CD4-positive, alpha-beta T cell treated with Interleukin-6 at 100 ng/mL for 8 hours (primary cell): ENCODE data around the gene CASR.

ENCODE experiments used
- DNase-seq: peaks from one replicate; pipeline ENCODE4 v3.0.0-alpha.2; 2020; ENCODE audit warnings: mixed read lengths, low spot score

The CASR gene

DNA sequence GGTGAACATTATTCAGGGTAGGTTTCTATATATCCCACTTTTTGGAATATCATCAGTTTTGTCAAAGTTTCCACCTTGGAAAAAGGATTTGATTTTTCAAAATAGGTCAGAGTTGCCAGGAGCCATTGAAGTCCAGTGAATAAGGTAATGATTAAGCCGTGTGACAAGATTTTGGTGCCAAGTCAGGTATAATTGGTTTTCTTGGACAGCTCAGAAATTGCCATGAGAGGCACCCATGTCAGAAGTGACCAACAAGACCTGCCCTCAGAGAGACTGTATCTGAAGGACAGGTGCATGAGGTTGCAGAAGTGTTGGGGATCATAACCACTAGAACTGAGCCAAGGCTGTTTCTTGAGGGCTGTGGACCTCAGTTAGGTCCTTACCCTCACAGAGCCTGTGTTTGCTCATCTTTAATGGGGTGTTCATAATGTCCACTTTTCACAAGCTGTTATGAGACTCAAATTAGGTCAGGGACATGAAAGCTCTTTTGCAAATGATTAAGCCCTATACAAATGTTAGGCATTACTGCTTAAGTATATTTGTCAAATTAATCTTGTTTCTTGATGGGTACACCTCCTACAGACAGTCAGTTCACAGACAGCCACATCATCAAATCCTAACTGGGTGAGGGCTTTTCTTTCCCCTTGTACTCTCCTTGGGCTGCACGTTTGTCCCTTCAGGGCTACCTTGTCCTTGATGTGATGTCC is 32.3 kb downstream of the CASR start:
- DNase-seq, result no peak

- DNase-seq, result no peak
Measured at GRCh38 chr3:122217901-122218300, 34.4 kb downstream of the CASR start.

DNA sequence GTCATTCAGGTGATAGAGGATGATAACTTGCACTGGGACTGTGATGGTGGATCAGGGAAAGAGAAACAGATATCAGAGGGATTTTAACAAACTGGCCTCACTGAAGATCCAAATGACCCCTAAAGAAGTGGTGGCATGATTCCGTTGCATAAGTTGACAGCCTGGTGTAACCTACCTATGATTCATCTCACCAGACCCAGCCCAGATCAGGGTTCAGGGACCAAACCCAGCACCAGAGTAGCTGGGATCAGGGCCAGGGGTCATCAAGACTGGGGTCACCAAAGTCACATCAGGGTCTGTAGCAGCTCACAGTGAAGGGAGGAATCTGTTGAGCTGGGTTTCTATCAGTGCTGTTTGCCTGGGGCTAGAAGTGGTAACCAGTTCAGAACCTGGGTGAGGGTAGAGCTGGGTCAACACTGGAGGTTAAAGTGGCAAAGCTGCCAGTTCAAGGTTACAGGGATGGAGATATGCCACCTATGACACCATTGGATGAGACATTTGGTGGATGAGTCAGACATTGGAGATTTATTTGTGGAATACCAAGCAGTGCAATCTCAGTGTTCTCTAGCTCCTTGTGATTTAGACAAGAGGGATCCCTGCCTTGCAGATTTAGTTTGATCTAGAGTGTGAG is 35.9 kb downstream of the CASR start:
- DNase-seq, result no peak

DNA sequence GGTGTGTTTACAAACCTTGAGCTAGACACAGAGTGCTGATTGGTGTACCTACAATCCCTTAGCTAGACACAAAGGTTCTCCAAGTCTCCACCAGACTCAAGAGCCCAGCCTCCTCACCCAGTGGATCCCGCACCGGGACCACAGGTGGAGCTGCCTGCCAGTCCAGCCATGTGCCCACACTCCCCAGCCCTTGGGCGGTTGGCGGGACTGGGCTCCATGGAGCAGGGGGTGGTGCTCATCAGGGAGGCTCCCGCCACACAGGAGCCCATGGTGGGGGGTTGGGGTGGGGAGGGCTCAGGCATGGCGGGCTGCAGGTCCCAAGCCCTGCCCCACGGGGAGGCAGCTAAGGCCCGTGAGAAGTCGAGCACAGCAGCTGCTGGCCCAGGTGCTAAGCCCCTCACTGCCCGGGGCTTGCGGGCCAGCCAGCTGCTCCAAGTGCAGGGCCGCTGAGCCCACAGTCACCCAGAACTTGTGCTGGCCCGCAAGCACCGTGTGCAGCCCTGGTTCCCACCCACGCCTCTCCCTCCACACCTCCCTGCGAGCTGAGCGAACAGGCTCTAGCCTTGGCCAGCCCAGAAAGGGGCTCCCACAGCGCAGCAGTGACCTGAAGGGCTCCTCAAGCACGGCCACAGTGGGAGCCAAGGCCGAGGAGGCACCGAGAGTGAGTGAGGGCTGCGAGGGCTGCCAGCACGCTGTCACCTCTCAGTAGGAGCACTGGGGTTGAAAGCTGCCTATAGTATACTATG is 43.7 kb downstream of the CASR start:
- DNase-seq, result no peak

DNA sequence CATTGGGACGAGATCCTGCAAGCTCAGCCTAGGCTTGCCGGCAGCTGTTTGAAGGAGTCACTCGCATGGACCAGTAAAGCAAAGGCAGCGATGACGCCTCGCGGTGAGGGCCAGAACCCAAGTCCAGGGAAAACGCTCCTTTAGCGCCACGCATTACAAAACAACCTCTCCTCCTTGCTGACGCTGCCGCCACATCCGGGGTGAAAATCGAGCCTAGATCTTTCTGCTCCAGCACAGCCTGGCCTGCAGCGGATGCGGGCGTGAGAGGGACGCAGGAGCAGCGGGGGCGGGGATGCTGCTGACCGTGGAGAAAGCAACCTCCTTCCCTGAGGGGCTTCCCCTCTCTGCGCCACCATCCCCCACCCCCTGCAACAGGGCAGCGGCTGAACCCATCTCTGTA is 46.7 kb downstream of the CASR start:
- DNase-seq, result no peak

DNA sequence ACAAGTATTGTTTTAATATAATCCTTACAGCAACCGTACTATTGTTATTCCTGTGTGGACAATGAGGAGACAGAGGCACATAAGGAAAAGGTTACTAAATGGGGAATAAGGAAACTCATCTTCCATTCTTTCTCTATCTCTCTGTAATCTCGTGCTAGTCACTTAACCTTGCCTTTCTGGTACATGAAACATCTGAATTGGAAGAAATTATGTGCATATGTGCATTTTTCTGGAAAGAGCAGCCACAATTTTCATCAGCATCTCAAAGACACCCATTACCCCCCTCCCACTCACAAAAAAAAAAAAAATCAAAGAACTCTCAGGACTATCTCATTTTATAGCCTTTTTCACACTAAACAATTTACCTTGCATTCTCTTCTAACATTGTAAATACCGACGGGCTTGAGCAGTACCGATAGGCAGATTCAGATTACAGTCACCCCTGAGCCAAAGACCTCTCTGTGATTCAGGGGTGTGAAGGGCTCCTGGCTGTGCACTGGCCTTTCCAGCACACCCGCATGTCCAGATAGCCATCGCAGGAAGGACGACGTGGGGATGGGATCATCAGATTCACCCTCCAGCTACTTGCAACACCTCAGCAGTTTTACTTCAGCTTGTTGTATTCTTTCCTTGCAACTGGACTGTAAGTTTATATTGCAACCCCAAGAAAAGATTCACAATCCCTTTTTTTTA is 48.1 kb downstream of the CASR start:
- no peak for DNase-seq

- no peak for DNase-seq
Measured at GRCh38 chr3:122232485-122232884, 49.0 kb downstream of the CASR start.

GRCh38 chr3:122233101-122233952 is 49.9 kb downstream of the CASR start:
- DNase-seq, result peak; percentile 13

- no peak for DNase-seq
Measured at GRCh38 chr3:122234117-122234516, 50.6 kb downstream of the CASR start.

GRCh38 chr3:122235147-122235546 is 51.7 kb downstream of the CASR start:
- DNase-seq, result no peak

DNA sequence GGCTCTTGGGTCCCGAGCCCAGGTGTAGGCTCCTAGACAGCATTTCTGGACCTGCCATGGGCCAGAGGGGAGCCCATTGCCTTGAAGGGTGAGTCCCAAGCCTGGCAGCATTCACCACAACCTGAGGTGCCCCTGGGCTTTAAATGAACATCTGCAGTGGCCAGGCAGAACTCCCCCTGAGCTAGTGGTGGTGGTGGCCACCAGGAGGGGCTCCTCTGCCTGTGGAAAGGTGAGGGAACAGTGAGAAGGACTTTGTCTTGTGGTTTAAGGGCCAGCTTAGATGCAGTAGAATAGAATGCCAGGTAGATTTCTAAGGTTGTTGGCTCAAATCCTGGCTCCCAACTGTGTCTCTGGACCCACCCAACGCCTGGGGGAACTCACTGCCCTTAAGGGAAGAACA is 55.6 kb downstream of the CASR start:
- DNase-seq, result no peak

DNA sequence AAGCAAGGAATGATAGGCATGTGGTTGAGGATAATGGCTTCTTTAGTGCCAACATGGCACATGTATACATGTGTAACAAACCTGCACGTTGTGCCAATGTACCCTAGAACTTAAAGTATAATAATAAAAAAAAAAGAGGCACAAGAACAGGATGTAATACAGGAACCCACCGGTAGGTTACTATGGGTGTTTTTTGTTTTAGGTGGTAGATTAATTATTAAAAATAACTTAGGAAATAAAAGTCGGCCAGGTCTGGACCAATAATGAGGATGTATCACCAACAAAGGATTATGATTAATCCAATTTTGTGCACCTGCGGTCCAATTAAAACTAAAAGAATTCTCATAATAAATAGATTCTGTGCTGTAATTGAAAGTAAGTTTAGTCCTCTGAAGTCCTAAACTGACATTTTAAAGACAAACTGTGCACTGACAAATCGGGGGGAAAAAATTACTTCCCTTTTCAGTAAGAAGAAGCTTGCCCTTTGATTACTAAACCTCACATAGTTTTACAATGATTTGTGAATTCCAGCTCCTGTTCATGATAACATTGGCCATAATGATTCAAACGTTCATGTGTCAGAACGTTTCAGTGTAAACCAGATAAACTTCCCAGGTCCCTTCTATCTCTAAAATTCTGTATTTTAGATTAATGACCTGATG is 62.2 kb downstream of the CASR start:
- DNase-seq, result no peak

DNA sequence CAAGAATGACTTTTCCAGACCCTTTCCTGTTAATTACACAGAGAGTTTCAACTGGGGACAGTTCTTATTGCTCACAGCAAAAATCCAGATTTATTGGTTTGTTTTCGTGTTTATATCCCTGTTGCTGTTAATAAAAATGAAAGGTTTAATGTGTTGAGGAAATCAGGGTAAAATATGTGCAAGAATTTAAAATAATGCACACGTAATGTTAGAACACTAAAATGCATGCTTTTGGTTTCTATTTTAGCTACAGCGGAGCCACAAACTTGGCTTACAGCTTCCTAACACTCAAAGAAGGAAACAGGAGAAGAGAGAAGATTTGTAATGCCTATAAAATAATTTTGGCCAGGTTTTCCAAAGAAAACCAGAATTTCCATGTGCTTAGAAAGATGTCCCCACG is 62.7 kb downstream of the CASR start:
- DNase-seq, result no peak

GRCh38 chr3:122247087-122247824 is 63.8 kb downstream of the CASR start:
- no peak for DNase-seq

DNA sequence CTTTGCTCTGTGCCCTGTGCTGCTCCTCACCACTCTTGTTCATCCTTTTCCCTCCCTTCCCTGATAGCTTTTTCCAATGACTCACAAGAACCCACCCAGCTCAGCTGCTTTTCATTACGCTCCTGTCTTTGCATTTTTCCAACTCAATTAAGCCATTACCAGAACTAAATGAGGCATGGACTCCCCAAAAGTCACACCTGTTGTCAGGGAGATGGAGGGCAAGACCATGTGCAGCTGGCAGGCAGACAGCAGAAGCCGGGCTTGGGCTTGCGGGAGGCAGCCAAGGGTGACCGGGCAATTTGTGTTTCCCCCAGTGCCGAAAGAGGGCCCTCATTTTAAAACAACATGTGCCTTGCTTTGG is 64.3 kb downstream of the CASR start:
- DNase-seq, result no peak

DNA sequence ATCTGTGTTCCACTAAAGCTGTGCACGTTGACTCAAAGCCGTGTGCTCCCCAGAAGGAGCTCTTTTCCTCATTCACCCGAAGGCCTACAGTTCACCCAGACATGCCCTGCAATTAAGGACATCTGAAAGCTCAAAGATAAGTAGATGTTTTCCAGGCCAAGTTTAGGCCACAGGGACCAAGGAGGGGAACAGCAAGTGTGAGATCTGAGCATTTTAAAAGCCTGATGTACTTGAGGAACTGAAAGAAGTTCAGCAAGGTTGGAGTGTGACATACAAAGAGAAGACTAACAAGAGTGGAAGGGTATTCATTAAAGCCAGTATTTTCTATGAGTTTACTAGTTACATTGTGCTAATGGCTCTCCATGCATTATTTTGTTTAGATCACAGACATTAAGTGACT is 68.0 kb downstream of the CASR start:
- no peak for DNase-seq

GRCh38 chr3:122253581-122253980 is 70.1 kb downstream of the CASR start:
- no peak for DNase-seq

DNA sequence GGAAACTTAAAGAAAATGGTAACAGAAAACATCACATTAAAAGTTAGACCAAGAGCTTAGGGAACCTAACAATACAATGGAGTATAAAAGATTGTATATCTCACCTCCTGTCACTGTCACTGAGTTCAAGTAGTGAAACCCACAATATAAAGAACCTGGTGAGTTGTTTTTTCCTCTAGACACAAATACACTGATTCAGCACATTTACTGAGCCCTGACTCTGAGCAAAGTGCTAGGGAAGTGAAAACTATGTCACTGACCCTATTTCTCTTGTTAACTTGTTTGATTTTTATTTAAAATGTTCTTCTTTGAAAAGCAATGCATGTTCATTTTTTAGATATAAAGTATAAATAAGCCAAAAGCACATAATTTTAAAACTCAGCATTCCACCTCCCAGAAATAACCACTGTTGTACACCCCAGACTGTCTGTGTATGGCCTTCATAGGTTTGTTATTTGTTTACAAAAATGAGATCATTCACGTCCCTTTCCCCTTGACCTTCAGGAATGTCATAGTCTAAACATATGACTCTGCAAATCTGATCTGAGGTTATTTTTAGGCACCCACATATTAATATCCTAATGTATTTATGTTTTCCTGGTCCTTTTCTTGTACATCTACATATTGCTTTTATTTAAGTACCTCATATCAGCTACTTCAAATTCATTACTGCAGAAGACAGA is 72.4 kb downstream of the CASR start:
- no peak for DNase-seq

GRCh38 chr3:122257644-122258364 is 74.3 kb downstream of the CASR start:
- no peak for DNase-seq
